SK-N-SH (cell line): Measurements from ENCODE around the gene AUTS2.

Experiments used
- CHD2 ChIP-seq: fragments of 150-350 bp; IDR thresholded peaks from 2 replicates; pipeline ENCODE4 v1.6.1; 2018; ENCODE audit warnings: low read length; ENCODE audit not compliant: partially characterized antibody
- EP300 ChIP-seq, 2 experiments: IDR thresholded peaks; 2 replicates each; pipeline versions ENCODE4 v1.4.0 to v1.6.1; 2012; ENCODE audit warnings: borderline replicate concordance in 1 of 2, low read depth in 1 of 2, low read length in 1 of 2
- FOXM1 ChIP-seq: IDR thresholded peaks from 2 replicates; pipeline ENCODE4 v1.4.0; 2012; ENCODE audit warnings: low read depth, mild to moderate bottlenecking
- JUND ChIP-seq: IDR thresholded peaks from 2 replicates; pipeline ENCODE4 v1.4.0; 2012
- NFIC ChIP-seq: IDR thresholded peaks from 2 replicates; pipeline ENCODE4 v1.4.0; 2012; ENCODE audit warnings: borderline replicate concordance
- POLR2AphosphoS5 ChIP-seq: IDR thresholded peaks from 2 replicates; pipeline ENCODE4 v1.6.1; 2012; ENCODE audit warnings: low read depth, low read length
- SMC3 ChIP-seq: IDR thresholded peaks from 2 replicates; pipeline ENCODE4 v1.6.1; 2012; ENCODE audit warnings: low read depth, low read length, improper control_type of control experiment
- YY1 ChIP-seq: IDR thresholded peaks from 2 replicates; pipeline ENCODE4 v1.4.0; 2012; ENCODE audit warnings: low read depth, mild to moderate bottlenecking
- TF ChIP-seq, protein P1 (sequence below): fragments of 200-600 bp; sonication (generic); IDR thresholded peaks from 2 replicates; pipeline ENCODE4 v1.6.1; 2017; ENCODE audit warnings: antibody characterized with exemption, mild to moderate bottlenecking, moderate library complexity
- TF ChIP-seq, protein P2 (sequence below): IDR thresholded peaks from 2 replicates; pipeline ENCODE4 v1.4.0; 2012; ENCODE audit warnings: low read depth
- TF ChIP-seq, protein P3 (sequence below): IDR thresholded peaks from 2 replicates; pipeline ENCODE4 v1.6.1; 2012; ENCODE audit warnings: mild to moderate bottlenecking, low read depth, low read length, moderate library complexity

- TF ChIP-seq, protein P1, sequence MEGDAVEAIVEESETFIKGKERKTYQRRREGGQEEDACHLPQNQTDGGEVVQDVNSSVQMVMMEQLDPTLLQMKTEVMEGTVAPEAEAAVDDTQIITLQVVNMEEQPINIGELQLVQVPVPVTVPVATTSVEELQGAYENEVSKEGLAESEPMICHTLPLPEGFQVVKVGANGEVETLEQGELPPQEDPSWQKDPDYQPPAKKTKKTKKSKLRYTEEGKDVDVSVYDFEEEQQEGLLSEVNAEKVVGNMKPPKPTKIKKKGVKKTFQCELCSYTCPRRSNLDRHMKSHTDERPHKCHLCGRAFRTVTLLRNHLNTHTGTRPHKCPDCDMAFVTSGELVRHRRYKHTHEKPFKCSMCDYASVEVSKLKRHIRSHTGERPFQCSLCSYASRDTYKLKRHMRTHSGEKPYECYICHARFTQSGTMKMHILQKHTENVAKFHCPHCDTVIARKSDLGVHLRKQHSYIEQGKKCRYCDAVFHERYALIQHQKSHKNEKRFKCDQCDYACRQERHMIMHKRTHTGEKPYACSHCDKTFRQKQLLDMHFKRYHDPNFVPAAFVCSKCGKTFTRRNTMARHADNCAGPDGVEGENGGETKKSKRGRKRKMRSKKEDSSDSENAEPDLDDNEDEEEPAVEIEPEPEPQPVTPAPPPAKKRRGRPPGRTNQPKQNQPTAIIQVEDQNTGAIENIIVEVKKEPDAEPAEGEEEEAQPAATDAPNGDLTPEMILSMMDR, result no peak
- TF ChIP-seq, protein P2, sequence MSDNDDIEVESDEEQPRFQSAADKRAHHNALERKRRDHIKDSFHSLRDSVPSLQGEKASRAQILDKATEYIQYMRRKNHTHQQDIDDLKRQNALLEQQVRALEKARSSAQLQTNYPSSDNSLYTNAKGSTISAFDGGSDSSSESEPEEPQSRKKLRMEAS, result no peak
- TF ChIP-seq EP300 (IDR thresholded peaks at IDR 0.05; ENCODE audit: borderline replicate concordance in 1 of 2, low read depth in 1 of 2, low read length in 1 of 2) (no peak), YY1 (no peak), CHD2 (no peak), NFIC (no peak), FOXM1 (no peak), SMC3 (no peak), JUND (no peak), POLR2AphosphoS5 (no peak)
- TF ChIP-seq, protein P3, sequence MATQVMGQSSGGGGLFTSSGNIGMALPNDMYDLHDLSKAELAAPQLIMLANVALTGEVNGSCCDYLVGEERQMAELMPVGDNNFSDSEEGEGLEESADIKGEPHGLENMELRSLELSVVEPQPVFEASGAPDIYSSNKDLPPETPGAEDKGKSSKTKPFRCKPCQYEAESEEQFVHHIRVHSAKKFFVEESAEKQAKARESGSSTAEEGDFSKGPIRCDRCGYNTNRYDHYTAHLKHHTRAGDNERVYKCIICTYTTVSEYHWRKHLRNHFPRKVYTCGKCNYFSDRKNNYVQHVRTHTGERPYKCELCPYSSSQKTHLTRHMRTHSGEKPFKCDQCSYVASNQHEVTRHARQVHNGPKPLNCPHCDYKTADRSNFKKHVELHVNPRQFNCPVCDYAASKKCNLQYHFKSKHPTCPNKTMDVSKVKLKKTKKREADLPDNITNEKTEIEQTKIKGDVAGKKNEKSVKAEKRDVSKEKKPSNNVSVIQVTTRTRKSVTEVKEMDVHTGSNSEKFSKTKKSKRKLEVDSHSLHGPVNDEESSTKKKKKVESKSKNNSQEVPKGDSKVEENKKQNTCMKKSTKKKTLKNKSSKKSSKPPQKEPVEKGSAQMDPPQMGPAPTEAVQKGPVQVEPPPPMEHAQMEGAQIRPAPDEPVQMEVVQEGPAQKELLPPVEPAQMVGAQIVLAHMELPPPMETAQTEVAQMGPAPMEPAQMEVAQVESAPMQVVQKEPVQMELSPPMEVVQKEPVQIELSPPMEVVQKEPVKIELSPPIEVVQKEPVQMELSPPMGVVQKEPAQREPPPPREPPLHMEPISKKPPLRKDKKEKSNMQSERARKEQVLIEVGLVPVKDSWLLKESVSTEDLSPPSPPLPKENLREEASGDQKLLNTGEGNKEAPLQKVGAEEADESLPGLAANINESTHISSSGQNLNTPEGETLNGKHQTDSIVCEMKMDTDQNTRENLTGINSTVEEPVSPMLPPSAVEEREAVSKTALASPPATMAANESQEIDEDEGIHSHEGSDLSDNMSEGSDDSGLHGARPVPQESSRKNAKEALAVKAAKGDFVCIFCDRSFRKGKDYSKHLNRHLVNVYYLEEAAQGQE, result no peak
Measured at GRCh38 chr7:69746383-69746782, 148.1 kb downstream of the AUTS2 start.
